ENCODE measurements around the gene CCNYL1. TPM values are rescaled to one million over a fixed set of nuclear protein-coding genes. Genes with fewer than 3 reads are reported as not detected.
A peak's percentile ranks its signal among the peaks of the same experiment; 100 is the strongest.

Gene CCNYL1
- total RNA-seq, 6 experiments from 2014 or later = 7.1 to 11.9 (median 9.4) TPM

DNA sequence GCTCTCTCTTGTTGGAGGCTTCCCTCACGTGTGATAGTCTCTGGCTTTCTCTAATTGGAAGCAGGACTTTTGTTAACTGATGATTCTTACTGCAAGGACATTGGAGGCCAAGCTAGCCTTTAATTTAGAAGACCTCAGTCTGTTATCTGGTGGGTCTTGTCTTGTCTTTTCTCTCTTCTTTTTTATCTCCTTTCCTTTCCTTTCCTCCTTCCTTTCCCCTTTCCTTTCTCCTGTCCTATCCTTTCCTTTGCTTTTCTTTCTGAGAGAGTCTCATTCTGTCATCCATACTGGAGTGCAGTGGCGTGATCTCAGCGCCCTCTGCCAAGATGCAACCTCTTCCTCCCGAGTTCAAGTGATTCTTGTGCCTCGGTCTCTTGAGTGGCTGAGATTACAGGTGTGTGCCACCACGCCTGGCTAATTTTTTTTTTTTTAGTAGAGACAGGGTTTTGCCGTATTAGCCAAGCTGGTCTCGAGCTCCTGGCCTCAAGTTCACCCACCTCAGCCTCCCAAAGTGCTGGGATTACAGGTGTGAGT is 18.1 kb downstream of the CCNYL1 start:
- DNase-seq (no peak), ATAC-seq (no peak)
- Histone ChIP-seq H3K36me3 (no peaks in the 10 kb centered on the region), H3K9me3 (no peaks in the 10 kb centered on the region), H3K4me1 (peaks cover 0 to 15% (median 3%) of the 10 kb centered on the region in 4 donors), H3K27me3 (no peaks in the 10 kb centered on the region), H3K27ac (no peak overlapping the region), H3K4me3 (no peak overlapping the region)
- intact Hi-C loops (cut with DNase I) = no loop called here
- TF ChIP-seq CTCF (IDR thresholded peaks at IDR 0.05) (no peak), POLR2A (IDR thresholded peaks at IDR 0.05) (no peak)
- WGBS (ENCODE audit: insufficient coverage, low coverage, low lambda C conversion rate, missing lambda C conversion rate) = 93% methylated on average over 8 of the region's 8 CpGs

GRCh38 chr2:207731138-207731537 is 19.7 kb downstream of the CCNYL1 start:
- Histone ChIP-seq H3K9me3 (no peaks in the 10 kb centered on the region), H3K27me3 (no peaks in the 10 kb centered on the region), H3K36me3 (no peaks in the 10 kb centered on the region), H3K27ac (no peak overlapping the region), H3K4me1 (peaks cover 0 to 23% (median 6%) of the 10 kb centered on the region in 4 donors), H3K4me3 (no peak overlapping the region)
- WGBS (ENCODE audit: insufficient coverage, low coverage, low lambda C conversion rate, missing lambda C conversion rate) = 92% methylated on average over 1 of the region's 1 CpG
- TF ChIP-seq CTCF (IDR thresholded peaks at IDR 0.05) (no peak), POLR2A (IDR thresholded peaks at IDR 0.05) (no peak)
- no peak for ATAC-seq
- DNase-seq = no peak
- intact Hi-C loops (cut with DNase I) = loop anchor here in 1 of 2 donors (10.0 kb wide), 1 partner anchor 106 kb away; the partner anchor contains the start of gene METTL21A

- no peak for DNase-seq
- no peaks in the 10 kb centered on the region for H3K36me3 ChIP-seq
- TF ChIP-seq CTCF (IDR thresholded peaks at IDR 0.05) (no peak), POLR2A (IDR thresholded peaks at IDR 0.05) (no peak)
- intact Hi-C loops (cut with DNase I) = loop anchor here in 1 of 2 donors (10.0 kb wide), 1 partner anchor 109 kb away; the partner anchor contains the start of gene METTL21A
- peak in 3 of 4 donors; percentile 17 to 43 (median 19) for ATAC-seq
- no peak overlapping the region for H3K4me3 ChIP-seq
- WGBS (ENCODE audit: insufficient coverage, low coverage, low lambda C conversion rate, missing lambda C conversion rate) = 28% methylated on average over 2 of the region's 2 CpGs
- peaks cover 0 to 25% (median 6%) of the 10 kb centered on the region in 4 donors for H3K4me1 ChIP-seq
- H3K27me3 ChIP-seq = no peaks in the 10 kb centered on the region
- peak overlapping the region in 2 of 3 donors; percentile 33 to 78 for H3K27ac ChIP-seq
- no peaks in the 10 kb centered on the region for H3K9me3 ChIP-seq
Observed at GRCh38 chr2:207733597-207734240, 22.3 kb downstream of the CCNYL1 start.

- H3K27me3 ChIP-seq = no peaks in the 10 kb centered on the region
- TF ChIP-seq CTCF (IDR thresholded peaks at IDR 0.05) (peak; percentile 45 to 65 (median 58)), POLR2A (IDR thresholded peaks at IDR 0.05) (no peak)
- H3K36me3 ChIP-seq = no peaks in the 10 kb centered on the region
- intact Hi-C loops (cut with DNase I) = loop anchor here in 1 of 2 donors (10.0 kb wide), 1 partner anchor 109 kb away; the partner anchor contains the start of gene METTL21A
- peaks cover 0 to 25% (median 6%) of the 10 kb centered on the region in 4 donors for H3K4me1 ChIP-seq
- no peaks in the 10 kb centered on the region for H3K9me3 ChIP-seq
- ATAC-seq (peak; percentile 90 to 95 (median 92)), DNase-seq (no peak)
- WGBS (ENCODE audit: insufficient coverage, low coverage, low lambda C conversion rate, missing lambda C conversion rate) = 6% methylated on average over 3 of the region's 3 CpGs
- H3K4me3 ChIP-seq = peak overlapping the region in 2 of 3 donors; percentile 15 to 36
- peak overlapping the region in 2 of 3 donors; percentile 33 to 78 for H3K27ac ChIP-seq
Observed at GRCh38 chr2:207734264-207734635, 22.8 kb downstream of the CCNYL1 start.

All from right lobe of liver (tissue), 6 donors.